G401.6 (cell line): ENCODE data around the gene FOXA1.
A peak's percentile ranks its signal among the peaks of the same experiment; 100 is the strongest.

Experiments used
- FAIRE-seq: peaks from 2 replicates; lab custom pipeline; 2012; peaks lifted over from hg19 to GRCh38; lab: Jason Lieb, UNC

The FOXA1 gene

GRCh38 chr14:37602605-37603453 is 7.8 kb upstream of the FOXA1 start:
- FAIRE-seq = no peak

- no peak for FAIRE-seq
These were observed 6.8 kb upstream of the FOXA1 start for GRCh38 chr14:37601865-37602264.

GRCh38 chr14:37600880-37601741 is 6.1 kb upstream of the FOXA1 start:
- FAIRE-seq = no peak

- no peak for FAIRE-seq
These were observed 4.7 kb upstream of the FOXA1 start for GRCh38 chr14:37599507-37600368.

- FAIRE-seq = no peak
These were observed 3.9 kb upstream of the FOXA1 start for GRCh38 chr14:37598747-37599506.

- no peak for FAIRE-seq
These were observed 3.1 kb upstream of the FOXA1 start for GRCh38 chr14:37597914-37598746.

GRCh38 chr14:37597538-37597913 is 2.5 kb upstream of the FOXA1 start:
- FAIRE-seq = no peak

- no peak for FAIRE-seq
These were observed 1.9 kb upstream of the FOXA1 start for GRCh38 chr14:37596790-37597472.

- no peak for FAIRE-seq
These were observed 966 bp upstream of the FOXA1 start for GRCh38 chr14:37595809-37596621.

- FAIRE-seq = peak; percentile 82
These were observed 645 bp downstream of the FOXA1 start for GRCh38 chr14:37594238-37594970.

GRCh38 chr14:37593511-37594237 is 1.4 kb downstream of the FOXA1 start:
- no peak for FAIRE-seq

GRCh38 chr14:37592482-37593408 is 2.3 kb downstream of the FOXA1 start:
- FAIRE-seq = no peak

- FAIRE-seq = no peak
These were observed 3.0 kb downstream of the FOXA1 start for GRCh38 chr14:37591941-37592481.

GRCh38 chr14:37591311-37591940 is 3.6 kb downstream of the FOXA1 start:
- FAIRE-seq = no peak

GRCh38 chr14:37590428-37591139 is 4.5 kb downstream of the FOXA1 start:
- FAIRE-seq = no peak
